NCI-H128 (cell line): ENCODE results near the gene MTHFD1L.

ENCODE experiments used
- DNase-seq: peaks from one replicate; lab custom pipeline; 2025; ENCODE audit not compliant: unreplicated experiment; lab: John Stamatoyannopoulos, UW

The MTHFD1L gene

DNA sequence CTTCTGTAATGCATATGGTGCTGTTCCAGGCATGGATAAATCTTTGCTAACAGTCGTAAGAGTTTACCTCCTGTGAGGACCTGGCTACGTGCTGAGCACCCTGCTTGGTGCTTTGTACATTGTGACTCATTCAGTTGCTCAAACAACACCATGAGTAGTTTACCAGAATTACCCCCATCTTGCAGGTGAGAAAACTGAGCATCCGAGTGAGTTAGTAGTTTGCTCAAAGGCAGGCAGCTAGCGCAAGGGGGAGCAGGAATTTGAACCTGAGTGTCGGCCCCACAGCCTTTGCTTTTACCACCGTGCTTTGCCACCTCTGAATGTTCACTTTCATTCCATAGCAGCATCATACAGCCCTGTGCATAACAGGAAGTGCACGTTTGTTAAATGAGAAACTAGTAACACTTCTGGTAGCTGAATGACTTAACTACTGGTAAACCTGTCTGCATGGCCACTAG, 121.9 kb downstream of the MTHFD1L start:
- DNase-seq, result no peak

DNA sequence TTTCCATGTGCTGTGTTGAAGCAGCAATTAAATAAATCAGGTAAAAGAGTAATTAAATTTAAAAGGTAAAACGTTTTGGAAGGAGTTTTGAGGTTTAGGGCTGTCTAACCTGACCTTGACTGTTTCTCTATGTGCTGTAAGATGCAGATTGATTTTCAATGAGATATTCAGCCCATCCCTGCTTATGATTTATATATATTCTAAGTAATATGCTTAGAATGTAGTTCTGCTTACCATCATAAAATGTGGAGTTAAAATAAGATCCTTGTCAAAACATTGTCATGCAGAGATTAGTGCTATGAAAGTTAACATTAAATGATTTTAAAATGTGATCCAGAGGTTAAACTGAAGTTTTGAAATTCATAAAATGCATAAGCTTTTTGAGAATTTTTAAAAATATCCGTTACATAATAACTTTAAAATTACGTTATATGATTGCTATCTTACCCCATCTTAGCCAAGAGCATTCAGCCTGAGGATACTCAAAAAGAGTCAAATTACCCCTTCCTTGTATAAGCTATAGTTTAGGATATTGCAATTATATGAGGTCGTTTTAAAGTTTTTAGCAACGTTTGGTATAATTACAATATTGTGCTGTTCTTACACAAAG, 122.5 kb downstream of the MTHFD1L start:
- no peak for DNase-seq

GRCh38 chr6:150991487-150991886, 126.0 kb downstream of the MTHFD1L start:
- DNase-seq, result no peak

- no peak for DNase-seq
Observed at GRCh38 chr6:150992262-150992661, 126.8 kb downstream of the MTHFD1L start.

- DNase-seq, result no peak
Observed at GRCh38 chr6:150992703-150993102, 127.2 kb downstream of the MTHFD1L start.

GRCh38 chr6:150993253-150993652, 127.8 kb downstream of the MTHFD1L start:
- DNase-seq, result no peak

DNA sequence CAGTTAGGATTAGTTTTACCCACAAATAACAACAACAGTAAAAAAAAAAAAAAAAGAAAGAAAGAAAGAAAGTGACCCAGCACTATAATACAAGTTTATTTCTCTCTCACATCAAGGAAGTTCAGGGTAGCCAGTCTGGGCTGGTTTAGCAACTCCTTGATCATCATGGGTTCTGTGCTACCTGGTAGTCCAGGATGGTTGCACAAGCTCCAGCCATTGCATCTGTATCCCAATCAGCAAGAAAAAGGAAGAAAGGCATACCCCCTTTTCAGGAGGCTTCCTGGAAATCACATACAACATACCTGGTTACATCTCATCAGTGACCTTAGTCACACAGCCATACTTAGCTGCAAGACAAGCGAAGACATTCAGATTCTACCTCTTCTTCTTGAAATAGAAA, 128.5 kb downstream of the MTHFD1L start:
- no peak for DNase-seq

GRCh38 chr6:150996968-150997367, 131.5 kb downstream of the MTHFD1L start:
- no peak for DNase-seq

- DNase-seq, result no peak
Observed at GRCh38 chr6:150999107-150999506, 133.6 kb downstream of the MTHFD1L start.

DNA sequence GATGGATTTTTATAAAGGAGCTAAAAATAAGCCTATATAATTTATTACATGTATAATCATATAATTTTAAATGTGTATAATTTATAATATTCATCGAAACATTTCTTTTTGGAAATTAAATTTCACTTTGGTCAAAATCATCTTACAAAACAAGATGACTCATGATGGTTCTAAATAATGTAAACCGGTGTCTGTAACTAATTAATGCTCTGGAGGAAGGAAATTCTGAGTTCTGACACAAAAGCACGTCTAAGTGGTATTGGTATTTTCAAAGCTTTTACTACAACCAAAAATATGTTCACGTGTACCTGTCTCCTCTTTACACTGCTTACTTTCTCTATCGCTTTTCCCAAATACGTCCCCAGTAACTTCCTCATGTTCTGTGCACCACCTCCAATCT, 134.1 kb downstream of the MTHFD1L start:
- no peak for DNase-seq

DNA sequence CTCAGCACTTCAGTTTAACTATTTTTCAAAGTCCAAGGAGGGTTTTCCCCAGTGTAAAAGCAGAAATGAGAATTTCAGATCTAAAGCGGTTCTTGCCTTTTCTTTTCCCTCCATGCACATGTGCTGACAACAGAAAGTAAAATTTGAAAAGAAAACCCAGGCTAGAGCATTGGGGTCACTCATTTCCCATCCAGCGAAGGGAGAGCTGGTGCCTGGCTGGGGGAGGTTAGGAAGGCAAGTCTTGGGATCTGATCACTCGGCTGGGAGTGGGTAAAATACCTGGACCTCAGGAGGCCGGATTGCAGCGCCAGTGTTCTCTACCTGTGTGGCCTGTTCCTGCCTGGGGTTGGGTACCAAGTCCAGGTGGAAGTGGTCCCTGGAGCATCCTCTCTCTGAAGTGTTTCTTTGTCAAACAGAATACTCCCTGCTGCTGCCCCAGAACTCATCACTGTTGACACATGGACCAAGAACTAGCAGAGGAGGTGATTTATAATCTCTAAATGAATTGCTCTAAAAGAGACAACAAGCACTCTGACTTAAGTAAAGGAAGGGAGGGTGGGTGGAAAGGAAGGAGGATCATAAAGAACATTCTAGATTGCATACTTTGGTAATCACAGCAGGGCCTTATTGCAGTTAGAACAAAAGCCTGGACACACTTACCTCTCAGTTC, 136.0 kb downstream of the MTHFD1L start:
- DNase-seq, result no peak

DNA sequence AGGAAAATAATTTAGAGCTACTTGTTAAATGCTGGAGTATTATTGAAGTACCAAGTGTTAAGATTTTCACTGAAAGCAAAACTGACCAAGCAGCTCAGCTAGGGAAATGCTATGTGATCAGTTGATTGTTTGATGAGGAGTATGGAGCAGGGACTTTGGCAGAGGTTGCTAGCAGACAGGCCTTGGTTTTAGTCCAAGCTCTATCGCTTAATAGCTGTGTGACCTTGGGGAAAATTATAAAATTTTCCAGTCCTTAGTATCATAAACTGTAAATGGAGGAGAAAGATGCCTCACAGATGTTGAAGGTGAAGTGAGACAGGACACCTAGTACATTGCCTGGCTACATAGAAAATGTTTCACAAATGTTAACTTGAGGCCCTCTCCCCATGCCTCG, 136.6 kb downstream of the MTHFD1L start:
- no peak for DNase-seq

DNA sequence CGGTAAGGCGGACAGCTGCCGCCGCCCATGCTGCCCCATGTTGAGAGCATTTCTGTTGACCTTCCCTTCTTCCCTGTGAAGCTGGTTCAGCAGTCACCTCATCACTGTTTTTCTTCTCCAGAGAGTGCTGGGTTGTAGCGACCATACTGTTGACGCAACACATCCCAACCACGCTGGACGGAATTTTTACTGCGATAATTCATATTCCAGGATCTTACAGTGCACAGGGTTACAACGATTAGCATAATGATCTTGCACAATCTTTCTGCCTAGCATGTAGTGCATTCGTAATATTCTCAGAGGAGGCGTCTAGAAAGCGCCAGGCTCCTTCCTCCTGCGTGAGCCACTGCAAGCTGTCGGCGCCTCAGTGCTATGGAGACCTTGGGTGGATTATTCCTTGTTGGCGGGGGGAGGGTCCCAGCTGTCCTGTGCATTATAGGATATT, 137.0 kb downstream of the MTHFD1L start:
- DNase-seq, result no peak

DNA sequence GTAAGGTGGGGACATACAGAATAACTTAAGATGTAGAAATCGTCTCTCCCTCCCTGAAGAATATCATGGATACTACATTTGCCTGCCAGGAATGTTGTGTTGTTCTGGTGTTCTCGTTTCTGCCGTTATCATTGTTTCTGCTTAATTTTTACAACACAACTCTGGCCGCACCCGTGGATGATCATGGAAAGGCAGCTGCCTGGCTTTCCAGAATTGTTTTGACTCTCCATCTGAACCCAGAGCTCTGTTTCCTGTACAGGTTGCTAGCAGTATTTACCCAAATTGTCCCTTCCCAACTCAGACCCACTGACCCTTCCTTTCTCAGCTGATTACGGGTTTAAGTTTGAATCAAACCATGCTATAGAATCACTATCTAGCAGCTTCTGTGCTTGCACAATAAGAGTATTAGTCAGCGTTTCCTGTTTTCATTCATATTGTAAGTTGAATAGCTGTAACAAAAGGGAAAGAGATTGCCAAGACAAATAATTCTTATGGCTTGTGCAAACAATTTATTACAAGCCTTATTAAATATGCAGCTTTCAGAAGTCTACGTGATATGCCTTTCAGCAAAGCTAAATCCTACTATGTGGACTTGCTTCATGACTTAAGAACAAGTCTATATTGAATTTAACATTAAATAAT, 139.0 kb downstream of the MTHFD1L start:
- DNase-seq, result no peak

- DNase-seq, result no peak
Observed at GRCh38 chr6:151005164-151005563, 139.7 kb downstream of the MTHFD1L start.

- DNase-seq, result no peak
Observed at GRCh38 chr6:151005896-151006632, 140.6 kb downstream of the MTHFD1L start.

DNA sequence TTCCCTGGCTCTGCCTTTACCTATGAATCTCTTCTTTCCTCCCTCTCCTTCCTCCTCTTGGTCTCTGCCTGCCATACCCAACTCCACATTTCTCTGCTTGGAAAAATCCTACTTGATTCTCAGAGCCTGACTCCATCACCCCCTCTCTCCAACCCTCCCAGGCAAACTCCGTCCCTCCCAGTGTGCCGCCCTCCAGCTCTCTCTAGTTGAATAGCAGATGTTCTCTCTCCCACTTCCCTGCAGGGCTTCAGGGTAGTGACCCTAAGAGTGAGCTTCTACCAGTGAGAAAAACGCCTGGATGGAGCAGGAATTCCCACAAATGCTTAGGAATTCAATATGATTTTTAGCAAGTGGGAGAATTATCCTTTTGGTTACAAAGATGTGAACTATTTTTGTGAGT, 141.6 kb downstream of the MTHFD1L start:
- no peak for DNase-seq

GRCh38 chr6:151007922-151008321, 142.4 kb downstream of the MTHFD1L start:
- no peak for DNase-seq

- DNase-seq, result no peak
Observed at GRCh38 chr6:151008425-151008824, 142.9 kb downstream of the MTHFD1L start.

- DNase-seq, result no peak
Observed at GRCh38 chr6:151009576-151009975, 144.1 kb downstream of the MTHFD1L start.

DNA sequence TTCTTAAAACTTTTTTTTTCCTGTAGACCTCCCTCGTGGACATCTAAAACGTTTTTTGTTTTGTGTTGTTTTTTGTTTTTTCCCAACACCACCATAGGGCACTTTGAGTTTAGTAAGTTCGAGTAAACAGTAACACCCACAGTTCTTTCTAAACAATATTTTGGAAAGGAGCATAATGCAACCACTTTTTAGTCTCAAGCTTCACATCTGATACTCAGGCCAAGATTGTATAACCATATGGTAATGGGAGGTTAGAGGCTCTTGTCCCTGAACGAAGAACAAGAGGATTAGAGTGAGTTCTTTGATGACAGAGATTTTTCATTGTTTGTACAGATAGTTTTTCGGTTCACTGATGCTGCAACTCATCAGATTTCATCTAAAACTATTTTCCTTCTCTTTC, 144.6 kb downstream of the MTHFD1L start:
- no peak for DNase-seq
